22Rv1 (cell line): Measurements from ENCODE around the gene RBMS1.

Source experiments
- ZFX ChIP-seq: fragments of 450-650 bp; IDR thresholded peaks from 2 replicates; pipeline ENCODE4 v1.6.1; 2017; ENCODE audit warnings: antibody characterized with exemption, borderline replicate concordance
- TF ChIP-seq, protein P1 (sequence below): fragments of 450-650 bp; IDR thresholded peaks from 2 replicates; pipeline ENCODE4 v1.5.1; 2017; ENCODE audit warnings: mild to moderate bottlenecking

DNA sequence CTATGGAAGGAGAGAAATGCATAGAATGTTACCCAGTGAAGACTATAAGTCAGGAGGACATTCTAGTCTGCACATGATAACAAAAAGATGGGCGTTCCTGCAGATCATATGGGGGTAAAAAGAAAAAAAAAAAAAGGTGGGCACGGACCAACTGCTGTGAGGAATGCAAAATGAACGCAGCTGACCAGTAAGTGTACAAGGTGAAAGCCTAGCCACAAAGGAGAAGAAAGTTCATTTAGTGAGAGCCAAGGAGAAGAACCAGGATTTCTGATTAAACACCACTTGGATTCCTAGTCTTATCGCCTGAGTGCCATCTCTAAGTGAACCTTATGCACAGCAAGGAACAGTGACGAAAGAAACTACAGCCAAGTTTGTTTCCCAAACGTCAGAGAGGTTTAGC is 26.5 kb downstream of the RBMS1 start:
- TF ChIP-seq, protein P1, sequence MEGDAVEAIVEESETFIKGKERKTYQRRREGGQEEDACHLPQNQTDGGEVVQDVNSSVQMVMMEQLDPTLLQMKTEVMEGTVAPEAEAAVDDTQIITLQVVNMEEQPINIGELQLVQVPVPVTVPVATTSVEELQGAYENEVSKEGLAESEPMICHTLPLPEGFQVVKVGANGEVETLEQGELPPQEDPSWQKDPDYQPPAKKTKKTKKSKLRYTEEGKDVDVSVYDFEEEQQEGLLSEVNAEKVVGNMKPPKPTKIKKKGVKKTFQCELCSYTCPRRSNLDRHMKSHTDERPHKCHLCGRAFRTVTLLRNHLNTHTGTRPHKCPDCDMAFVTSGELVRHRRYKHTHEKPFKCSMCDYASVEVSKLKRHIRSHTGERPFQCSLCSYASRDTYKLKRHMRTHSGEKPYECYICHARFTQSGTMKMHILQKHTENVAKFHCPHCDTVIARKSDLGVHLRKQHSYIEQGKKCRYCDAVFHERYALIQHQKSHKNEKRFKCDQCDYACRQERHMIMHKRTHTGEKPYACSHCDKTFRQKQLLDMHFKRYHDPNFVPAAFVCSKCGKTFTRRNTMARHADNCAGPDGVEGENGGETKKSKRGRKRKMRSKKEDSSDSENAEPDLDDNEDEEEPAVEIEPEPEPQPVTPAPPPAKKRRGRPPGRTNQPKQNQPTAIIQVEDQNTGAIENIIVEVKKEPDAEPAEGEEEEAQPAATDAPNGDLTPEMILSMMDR = no peak
- TF ChIP-seq ZFX = no peak
